ENCODE measurements around the gene CRYL1.
A peak's percentile ranks its signal among the peaks of the same experiment; 100 is the strongest.

CRYL1 gene

DNA sequence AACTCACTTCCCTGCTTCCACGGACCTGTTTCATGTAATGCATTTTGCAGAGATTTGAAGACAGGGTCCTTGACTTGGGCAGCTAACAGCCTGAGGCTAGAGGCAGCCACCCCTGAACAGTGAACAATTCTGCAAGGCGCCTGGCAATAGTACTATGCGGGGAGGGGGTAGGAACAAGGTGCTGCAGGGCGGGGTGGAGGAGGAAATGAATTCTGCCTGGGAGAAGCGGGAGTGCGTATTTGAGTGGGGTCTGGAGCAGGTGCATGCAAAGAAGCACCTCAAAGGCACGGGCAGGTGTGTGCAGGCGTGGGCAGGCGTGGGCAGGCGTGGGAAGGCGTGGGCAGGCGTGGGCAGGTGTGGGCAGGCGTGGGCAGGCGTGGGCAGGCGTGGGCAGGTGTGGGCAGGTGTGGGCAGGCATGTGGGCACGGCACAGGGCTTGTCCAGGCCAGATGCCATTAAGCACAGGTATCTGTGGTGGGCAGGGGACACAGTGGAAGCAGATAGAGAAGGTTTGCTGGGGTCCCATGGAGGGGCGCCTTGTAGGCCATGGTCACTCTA is 163.1 kb downstream of the CRYL1 start:
- no peak for DNase-seq

GRCh38 chr13:20360835-20361412 is 164.7 kb downstream of the CRYL1 start:
- DNase-seq = no peak

- DNase-seq = no peak
These were observed 165.6 kb downstream of the CRYL1 start for GRCh38 chr13:20360041-20360491.

DNA sequence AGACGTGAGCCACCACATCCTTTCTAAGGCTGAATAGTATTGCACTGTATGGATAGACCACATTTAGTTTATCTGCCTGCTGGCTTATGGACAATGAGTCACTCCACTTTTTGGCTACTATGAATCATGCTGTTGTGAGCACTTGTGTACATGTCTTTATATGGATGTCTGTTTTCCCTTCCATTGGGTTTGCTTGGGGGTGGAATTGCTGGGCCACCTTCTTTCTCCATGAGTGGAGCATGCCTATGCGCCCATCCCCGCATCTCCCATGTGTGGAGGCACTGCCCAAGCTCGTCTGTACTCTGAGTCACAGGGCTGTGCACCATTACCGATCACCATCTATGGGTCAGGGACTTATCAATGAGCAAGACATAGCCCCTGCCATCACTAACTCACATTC is 166.3 kb downstream of the CRYL1 start:
- peak; percentile 96 for DNase-seq

GRCh38 chr13:20358022-20358421 is 167.6 kb downstream of the CRYL1 start:
- DNase-seq = no peak

GRCh38 chr13:20356444-20356843 is 169.2 kb downstream of the CRYL1 start:
- no peak for DNase-seq

GRCh38 chr13:20354722-20355121 is 170.9 kb downstream of the CRYL1 start:
- DNase-seq = no peak

- peak; percentile 79 for DNase-seq
These were observed 171.7 kb downstream of the CRYL1 start for GRCh38 chr13:20353973-20354372.
